ENCODE results near the gene OR2T33. TPM values are rescaled to one million over a fixed set of nuclear protein-coding genes. Genes with fewer than 3 reads are reported as not detected.

The OR2T33 gene
- total and polyA plus RNA-seq, 9 of the 15 experiments (the other 6 are each of a cell fraction or from before 2014, with no cell fraction given) = 0.06 to 0.41 (median 0.27) TPM; not detected in 6

DNA sequence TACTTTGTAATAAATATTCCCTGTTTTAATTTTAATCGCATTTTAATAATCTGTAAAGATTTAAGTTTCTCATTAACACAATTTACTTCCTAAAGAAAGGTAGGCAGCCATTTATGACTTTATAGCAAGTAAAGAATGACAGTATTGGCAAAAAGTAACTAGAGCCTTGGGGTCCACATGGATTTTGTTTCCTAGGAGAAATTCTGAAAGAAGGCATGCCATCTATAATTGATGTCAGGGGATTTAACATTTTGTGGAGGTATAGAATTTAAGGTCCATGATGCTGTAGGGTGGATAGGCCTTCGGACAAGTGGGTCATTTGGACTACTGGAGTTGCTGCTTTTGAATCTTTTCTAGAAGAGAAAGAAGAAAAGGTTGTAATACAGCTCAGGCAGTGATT, 46.7 kb downstream of the OR2T33 start, which contains the start of gene OR2M4:
OR2M4 (plus strand) TSS at position 301 of the 400 bp plus-strand sequence. CDS start 7,512 bp downstream, outside the sequence.
- ATAC-seq (no peak), DNase-seq (ENCODE audit: extremely low read depth in 1 of 4, low spot score in 3 of 4) (no peak), FAIRE-seq (no peak)
- Histone ChIP-seq H3K4me2 (ENCODE audit: insufficient read depth, low read length) (no peak within 1 kb of the TSS), H3K4me3 (no peak within 1 kb of the TSS), H3K36me3 (ENCODE audit: control insufficient read depth, insufficient read depth, low read length) (no peaks in the 10 kb centered on the region), H3K9me3 (replicated peaks; ENCODE audit: control insufficient read depth, insufficient read depth, low read depth, low read length) (peaks cover 4% of the 10 kb centered on the region; the same call in 1 of the 2 replicates), H3K27me3 (ENCODE audit: control insufficient read depth in 2 of 2, insufficient read depth in 2 of 2, low read length in 2 of 2) (no peaks in the 10 kb centered on the region), H3K4me1 (replicated peaks in 1 of 2; ENCODE audit: control insufficient read depth in 2 of 2, insufficient read depth in 2 of 2, low read length in 2 of 2) (no peaks in the 10 kb centered on the region), H4K20me1 (replicated peaks; ENCODE audit: control insufficient read depth, insufficient read depth, low read length) (no peaks in the 10 kb centered on the region), H3K79me2 (ENCODE audit: control insufficient read depth, insufficient read depth, low read length) (no peaks in the 10 kb centered on the region), H3K9ac (ENCODE audit: insufficient read depth in 1 of 2, low read depth in 2 of 2, low read length in 2 of 2) (no peak within 1 kb of the TSS), H3K9me1 (ENCODE audit: control insufficient read depth, insufficient read depth, low read length) (no peaks in the 10 kb centered on the region), H3K27ac (ENCODE audit: extremely low read depth, low read depth, low read length) (no peak within 1 kb of the TSS), H2AFZ (ENCODE audit: low read depth, low read length) (no peak within 1 kb of the TSS)
- CTCF ChIA-PET (ENCODE audit: low intra/inter-chr PET ratio) = no interaction called here
- no TSS peak for BruUV-seq (replicated peaks)
- in situ Hi-C loops (cut with MboI) (no loop called here), intact Hi-C loops (cut with micrococcal nuclease) (no loop called here)
- 3% methylated on average over 2 of the region's 2 CpGs for WGBS (ENCODE audit: insufficient coverage, low coverage, missing lambda C conversion rate)
- TF ChIP-seq FOS (IDR thresholded peaks at IDR 0.05; ENCODE audit: extremely low read depth, insufficient read length) (no peak), ETV6 (IDR thresholded peaks at IDR 0.05; ENCODE audit: borderline replicate concordance in 1 of 2, low read depth in 2 of 2, low read length in 1 of 2) (no peak), ETV6 (CRISPR knock-in tag; IDR thresholded peaks at IDR 0.05; ENCODE audit: borderline replicate concordance) (no peak), ETS2 (tag; IDR thresholded peaks at IDR 0.05; ENCODE audit: borderline replicate concordance, poor library complexity, severe bottlenecking) (no peak), ZNF274 (IDR thresholded peaks at IDR 0.05; ENCODE audit: borderline replicate concordance, low read depth, low read length) (no peak), ZNF165 (CRISPR knock-in tag; IDR thresholded peaks at IDR 0.05; ENCODE audit: borderline replicate concordance) (no peak), TFAM (CRISPR knock-in tag; conservative IDR thresholded peaks at IDR 0.05) (no peak), RBFOX2 (IDR thresholded peaks at IDR 0.05; ENCODE audit: low read depth, low read length) (no peak), BHLHE40 (IDR thresholded peaks at IDR 0.05; ENCODE audit: low read length) (no peak), POLR2A (conservative IDR thresholded peaks at IDR 0.05) (no peak), ZNF354B (CRISPR knock-in tag; IDR thresholded peaks at IDR 0.05) (no peak)
- TF ChIP-seq, protein P1, sequence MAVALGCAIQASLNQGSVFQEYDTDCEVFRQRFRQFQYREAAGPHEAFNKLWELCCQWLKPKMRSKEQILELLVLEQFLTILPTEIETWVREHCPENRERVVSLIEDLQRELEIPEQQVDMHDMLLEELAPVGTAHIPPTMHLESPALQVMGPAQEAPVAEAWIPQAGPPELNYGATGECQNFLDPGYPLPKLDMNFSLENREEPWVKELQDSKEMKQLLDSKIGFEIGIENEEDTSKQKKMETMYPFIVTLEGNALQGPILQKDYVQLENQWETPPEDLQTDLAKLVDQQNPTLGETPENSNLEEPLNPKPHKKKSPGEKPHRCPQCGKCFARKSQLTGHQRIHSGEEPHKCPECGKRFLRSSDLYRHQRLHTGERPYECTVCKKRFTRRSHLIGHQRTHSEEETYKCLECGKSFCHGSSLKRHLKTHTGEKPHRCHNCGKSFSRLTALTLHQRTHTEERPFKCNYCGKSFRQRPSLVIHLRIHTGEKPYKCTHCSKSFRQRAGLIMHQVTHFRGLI (CRISPR knock-in tag; IDR thresholded peaks at IDR 0.05) = no peak
- POLR2A ChIA-PET = no interaction called here

Data from K562 (cell line).